Measurements from ENCODE around the gene VPS4A.

The VPS4A gene

DNA sequence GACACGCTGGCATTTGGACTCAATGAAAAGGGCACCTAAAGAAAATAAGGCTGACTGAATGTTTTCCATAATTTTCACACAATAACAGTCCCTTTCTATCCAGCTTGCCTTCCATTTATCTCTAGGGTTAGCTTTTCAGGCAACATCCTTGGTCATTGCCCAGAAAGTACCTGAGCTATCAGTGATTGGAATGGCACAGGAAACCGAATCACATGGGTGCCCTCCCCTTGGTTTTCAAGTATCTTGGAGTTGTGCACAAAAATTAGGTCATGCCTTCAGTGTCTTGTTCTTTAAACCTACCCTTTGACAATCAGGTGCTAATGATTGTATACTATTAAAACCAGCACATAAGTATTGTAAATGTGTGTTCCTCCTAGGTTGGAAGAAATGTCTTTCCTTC, 3.3 kb upstream of the VPS4A start:
- no peak for DNase-seq

DNA sequence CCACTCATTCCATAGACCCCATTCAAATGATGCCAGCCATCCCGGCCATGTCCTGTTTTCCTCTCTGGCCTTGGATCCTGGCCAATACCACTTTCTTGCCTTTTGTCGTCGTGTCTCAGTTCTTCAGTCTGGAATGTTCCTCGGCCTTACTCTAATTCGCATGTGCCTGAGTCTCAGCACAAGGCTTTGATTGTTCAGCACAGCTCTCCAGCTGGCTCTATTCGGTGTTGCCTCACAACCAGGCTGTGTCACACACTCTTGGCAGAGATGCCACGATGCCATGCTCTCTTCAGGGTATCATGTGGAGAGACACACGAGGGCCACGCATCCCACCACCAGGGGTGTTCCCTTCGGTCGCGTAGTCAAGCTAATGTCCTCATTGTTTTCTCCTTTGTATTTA, 1.8 kb upstream of the VPS4A start:
- no peak for DNase-seq

- DNase-seq: peak; percentile 13 to 38
Measured at GRCh38 chr16:69311533-69312387, 610 bp downstream of the VPS4A start.

DNA sequence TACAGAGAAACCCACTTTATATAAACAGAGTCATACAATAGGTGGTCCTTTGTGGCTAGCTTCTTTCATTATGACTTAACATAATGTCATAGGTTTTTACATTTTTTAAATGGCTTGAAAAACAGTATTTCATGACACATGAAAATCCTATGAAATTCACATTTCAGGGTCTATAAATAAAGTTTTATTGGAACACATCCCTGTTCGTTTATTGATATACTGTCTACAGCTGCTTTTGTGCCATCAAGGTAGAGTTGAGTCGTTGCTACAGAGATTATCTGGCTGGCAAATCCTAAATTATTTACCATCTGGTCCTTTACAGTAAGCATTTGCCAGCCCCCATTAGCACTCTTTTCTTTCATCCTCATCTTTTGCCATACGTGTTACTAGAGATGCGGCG, 2.3 kb downstream of the VPS4A start:
- DNase-seq: no peak

GRCh38 chr16:69314534-69314933, 3.4 kb downstream of the VPS4A start:
- DNase-seq: no peak

GRCh38 chr16:69315486-69316311, 4.5 kb downstream of the VPS4A start:
- no peak for DNase-seq

- DNase-seq: no peak
Measured at GRCh38 chr16:69316595-69317034, 5.5 kb downstream of the VPS4A start.

DNA sequence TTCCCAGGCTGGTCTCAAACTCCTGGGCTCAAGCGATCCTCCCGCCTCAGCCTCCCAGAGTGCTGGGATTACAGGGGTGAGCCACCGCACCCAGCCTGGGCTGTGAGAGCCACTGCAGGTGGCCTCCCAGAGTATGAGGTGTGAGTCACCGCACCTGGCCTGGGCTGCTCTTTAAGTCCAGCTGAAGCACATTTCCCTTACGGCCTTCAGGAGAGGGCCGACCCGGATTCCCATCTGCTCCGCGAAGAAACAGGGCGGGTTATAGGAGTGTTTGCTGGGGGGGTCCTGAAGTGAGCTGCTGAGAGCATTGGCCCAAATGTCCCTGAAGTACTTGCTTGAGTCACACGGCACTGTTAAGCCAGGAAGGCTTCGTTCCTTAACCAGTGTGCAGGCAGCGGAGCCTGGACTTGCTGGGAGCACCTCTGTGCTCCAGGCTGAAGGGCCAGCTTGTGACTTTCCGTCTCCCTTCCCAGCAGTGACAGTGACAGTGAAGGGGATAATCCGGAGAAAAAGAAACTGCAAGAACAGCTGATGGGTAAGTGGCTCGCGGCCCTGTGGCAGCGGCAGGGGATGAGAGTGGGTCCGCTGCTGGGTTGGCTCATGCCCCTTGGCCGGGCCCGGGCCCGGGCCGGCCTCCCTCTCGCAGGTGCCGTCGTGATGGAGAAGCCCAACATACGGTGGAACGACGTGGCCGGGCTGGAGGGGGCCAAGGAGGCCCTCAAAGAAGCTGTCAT, 7.2 kb downstream of the VPS4A start:
- DNase-seq: peak in 1 of 2 experiments; percentile 21

DNA sequence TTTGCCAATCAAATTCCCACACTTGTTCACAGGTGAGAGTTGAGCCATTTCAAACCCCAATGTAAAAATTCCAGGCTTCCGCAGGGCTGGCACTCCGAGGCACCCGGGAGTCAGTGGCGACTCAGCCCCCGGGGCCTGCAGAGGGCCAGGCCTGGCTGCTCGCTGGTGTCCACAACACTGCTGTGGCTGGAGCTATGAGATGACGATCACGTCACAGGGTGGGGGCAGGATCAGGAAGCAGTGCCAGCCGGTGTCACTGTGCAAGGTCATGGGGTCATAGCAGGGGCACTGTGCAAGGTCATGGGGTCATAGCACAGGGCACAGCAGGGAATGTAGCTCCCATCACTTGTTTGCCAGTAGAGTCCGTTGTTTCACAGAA, 7.8 kb downstream of the VPS4A start:
- DNase-seq: no peak

DNA sequence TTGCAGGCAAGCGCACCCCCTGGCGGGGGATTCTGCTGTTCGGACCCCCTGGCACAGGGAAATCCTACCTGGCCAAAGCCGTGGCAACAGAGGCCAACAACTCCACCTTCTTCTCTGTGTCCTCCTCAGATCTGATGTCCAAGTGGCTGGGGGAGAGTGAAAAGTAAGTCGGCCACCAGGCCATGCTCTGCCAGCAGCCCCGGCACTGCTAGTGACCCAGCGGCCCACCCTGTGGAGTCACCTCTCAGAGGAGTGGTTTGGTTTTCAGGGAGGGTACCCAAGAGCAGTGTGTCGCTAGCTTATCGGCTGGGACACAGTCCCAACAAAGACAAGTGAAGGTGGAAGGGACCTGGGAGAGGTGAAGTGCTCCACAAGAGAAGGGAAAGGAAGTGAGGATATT, 8.2 kb downstream of the VPS4A start:
- DNase-seq: no peak

DNA sequence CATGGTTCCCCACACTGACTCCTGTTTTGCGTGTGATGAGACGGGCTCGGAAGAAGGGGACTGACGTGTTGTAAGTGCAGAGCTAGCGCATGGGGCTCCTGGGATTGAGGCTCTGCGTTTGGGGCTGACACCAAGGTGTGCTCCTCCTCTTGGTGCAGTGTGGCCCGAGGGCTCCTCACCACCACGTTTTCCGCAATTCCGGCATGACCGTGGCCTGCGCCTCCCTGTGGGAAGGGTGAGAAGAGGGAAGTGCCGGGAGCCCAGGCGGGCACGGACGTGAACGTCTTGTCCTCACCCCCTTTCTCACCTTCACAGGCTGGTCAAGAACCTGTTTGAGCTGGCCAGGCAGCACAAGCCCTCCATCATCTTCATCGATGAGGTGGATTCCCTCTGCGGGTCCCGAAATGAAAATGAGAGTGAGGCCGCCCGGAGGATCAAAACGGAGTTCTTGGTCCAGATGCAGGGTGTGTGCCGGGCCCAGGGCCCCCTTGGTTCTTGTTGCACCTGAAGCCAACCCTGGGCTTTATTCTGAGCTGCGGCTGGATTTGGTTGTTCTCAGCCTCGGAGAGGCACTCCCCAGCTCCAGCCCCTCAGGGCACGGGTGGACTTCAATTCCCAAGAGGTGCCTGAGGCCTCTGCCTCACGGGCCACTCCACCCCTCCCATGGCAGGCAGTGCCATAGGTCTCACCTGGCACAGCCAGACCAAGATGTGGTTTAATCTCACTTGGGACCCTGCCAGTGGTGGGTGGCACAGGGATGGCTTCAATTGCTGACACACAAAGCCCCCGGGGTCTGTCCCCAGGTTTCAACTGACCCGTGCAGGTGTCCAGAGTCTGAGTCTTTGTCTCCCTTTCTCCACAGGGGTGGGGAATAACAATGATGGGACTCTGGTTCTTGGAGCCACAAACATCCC, 8.9 kb downstream of the VPS4A start:
- no peak for DNase-seq

GRCh38 chr16:69320740-69321073, 9.6 kb downstream of the VPS4A start:
- DNase-seq: no peak

GRCh38 chr16:69321080-69321479, 9.9 kb downstream of the VPS4A start:
- DNase-seq: no peak

DNA sequence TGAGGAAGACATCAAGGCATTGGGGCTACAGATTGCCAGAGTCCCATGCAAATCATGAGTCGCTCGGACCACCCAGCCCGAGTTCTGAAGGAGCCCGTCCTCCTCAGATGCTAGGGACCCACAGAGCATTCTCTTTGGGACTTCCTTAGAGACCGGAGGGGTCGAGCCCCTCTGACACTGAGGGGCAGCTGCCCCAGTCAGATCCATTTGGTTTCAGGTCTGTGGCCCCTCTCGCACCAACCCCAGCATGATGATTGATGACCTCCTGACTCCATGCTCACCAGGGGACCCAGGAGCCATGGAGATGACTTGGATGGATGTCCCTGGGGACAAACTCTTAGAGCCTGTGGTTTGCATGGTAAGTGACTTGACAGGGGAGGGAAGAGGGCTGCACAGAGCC, 11.2 kb downstream of the VPS4A start:
- DNase-seq: no peak

GRCh38 chr16:69323415-69323814, 12.3 kb downstream of the VPS4A start:
- no peak for DNase-seq

GRCh38 chr16:69324013-69324531, 12.9 kb downstream of the VPS4A start:
- peak in 1 of 2 experiments; percentile 13 for DNase-seq

DNA sequence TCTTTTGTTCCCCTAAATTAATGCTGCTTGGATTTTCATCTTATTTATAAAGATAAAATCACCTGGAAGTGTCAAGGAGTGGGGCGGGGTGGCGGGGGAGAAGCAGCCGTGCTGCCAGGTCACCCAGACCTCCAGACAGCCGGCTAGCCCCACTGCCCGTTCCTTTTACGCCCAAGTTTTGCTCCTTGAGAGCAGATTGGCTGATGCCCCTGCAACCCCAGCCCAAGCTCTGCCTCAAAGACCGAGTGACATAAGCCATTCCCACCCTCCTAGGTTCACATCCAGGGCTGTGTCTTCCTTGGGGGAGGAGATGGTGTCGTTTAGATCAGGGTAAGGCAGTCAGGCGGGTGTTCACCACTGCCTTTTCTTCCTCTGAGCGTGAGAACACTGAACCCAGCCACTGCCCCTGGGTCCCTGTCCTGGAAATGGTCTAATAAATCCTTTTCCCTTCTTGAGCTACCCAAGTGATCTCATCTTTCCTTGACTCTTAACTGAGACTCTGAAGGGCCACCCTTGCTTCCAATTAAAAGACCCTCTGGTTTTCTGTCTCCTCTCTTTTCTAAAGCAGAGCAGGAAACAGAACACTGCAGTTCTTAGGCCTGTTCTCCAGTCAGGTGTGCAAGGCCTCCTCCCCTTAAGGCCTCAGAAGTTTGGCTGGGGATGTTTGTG, 13.6 kb downstream of the VPS4A start:
- no peak for DNase-seq

DNA sequence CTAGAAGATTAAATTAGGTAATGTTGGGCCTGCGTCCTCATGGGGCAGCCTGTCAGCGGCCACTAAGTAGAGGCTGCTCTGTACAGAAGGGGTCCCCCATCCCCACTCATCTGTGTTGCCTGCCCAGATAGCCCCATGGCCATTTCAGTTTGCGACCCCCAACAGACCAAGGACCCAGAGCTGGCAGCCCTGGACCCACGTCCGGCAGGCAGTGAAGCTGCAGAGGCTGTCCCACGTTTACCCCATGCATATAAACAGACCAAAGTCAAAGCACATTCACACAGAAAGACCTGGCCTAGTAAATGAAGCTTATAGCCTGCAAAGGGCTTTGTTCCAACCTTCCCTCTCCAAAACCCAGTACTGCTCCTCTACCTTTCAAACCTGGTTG, 14.6 kb downstream of the VPS4A start:
- DNase-seq: no peak

DNA sequence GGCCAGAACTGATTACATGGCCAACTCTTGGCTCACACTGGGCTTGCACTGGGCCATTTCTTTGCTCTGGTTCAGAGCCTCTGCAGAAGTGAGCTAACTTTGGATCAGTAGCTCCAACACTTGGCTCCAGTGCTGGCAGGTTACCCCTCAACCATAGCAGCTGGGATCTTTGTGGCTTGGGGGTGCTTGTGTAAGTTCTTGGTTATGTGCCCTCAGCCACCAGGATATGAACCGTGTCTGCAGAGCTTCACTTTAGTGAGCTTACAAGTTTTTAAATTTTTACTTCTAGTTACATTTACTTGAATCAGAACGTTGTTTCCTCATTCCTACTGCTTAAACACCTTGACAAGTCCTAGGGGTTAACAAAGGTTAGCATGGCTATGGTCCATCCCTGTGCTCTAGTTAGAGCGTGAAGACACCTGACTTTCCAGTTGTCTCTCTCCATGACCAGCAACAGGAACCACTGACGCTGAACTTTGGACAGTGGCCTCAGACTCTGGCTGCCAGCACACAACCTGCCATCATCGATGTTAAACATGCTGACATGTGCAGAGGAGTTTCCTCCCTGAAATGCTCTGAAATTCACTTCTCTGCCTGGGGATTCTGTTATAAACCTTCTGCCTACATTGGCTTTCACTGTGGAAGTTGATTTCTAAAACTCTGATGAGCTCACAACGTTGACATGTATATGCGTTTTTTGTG, 15.2 kb downstream of the VPS4A start:
- no peak for DNase-seq

- DNase-seq: no peak
Measured at GRCh38 chr16:69327585-69328310, 16.6 kb downstream of the VPS4A start.

Data from SHP77 (cell line).